DND-41 (cell line): Measurements from ENCODE around the gene FBN3.

ENCODE experiments used
- CTCF ChIP-seq: IDR thresholded peaks from 2 replicates; pipeline ENCODE4 v1.5.1; 2012; ENCODE audit warnings: borderline replicate concordance, low read length, moderate library complexity, mild to moderate bottlenecking; ENCODE audit not compliant: poor library complexity, severe bottlenecking; ENCODE audit errors: extremely low read depth
- EZH2 ChIP-seq: IDR thresholded peaks from 3 replicates; pipeline ENCODE4 v1.6.1; 2012; ENCODE audit warnings: borderline replicate concordance, low read depth, mild to moderate bottlenecking, moderate library complexity, low read length, inconsistent platforms; ENCODE audit not compliant: severe bottlenecking

GRCh38 chr19:8074501-8074900 lies 74.9 kb downstream of the FBN3 start:
- no peak for TF ChIP-seq EZH2
- no peak for TF ChIP-seq CTCF
